HG02973 (cell line): ENCODE data around the gene CAPN12.

ENCODE experiments used
- ATAC-seq: cut with Tn5 transposase; IDR thresholded peaks from one replicate; pipeline ENCODE4 v1.9.1; 2021; ENCODE audit warnings: moderate library complexity; ENCODE audit not compliant: unreplicated experiment

The CAPN12 gene

GRCh38 chr19:38727306-38727867 lies 16.9 kb downstream of the CAPN12 start:
- ATAC-seq, result no peak

GRCh38 chr19:38726761-38727301 lies 17.4 kb downstream of the CAPN12 start:
- ATAC-seq, result no peak

- ATAC-seq, result no peak
Observed at GRCh38 chr19:38726284-38726673, 18.0 kb downstream of the CAPN12 start.

- ATAC-seq, result no peak
Observed at GRCh38 chr19:38725469-38726283, 18.6 kb downstream of the CAPN12 start.

GRCh38 chr19:38723990-38724854 lies 20.1 kb downstream of the CAPN12 start:
- no peak for ATAC-seq

- no peak for ATAC-seq
Observed at GRCh38 chr19:38723606-38723965, 20.7 kb downstream of the CAPN12 start.

- no peak for ATAC-seq
Observed at GRCh38 chr19:38722947-38723605, 21.2 kb downstream of the CAPN12 start.

- no peak for ATAC-seq
Observed at GRCh38 chr19:38721979-38722773, 22.1 kb downstream of the CAPN12 start.

GRCh38 chr19:38721496-38721895 lies 22.8 kb downstream of the CAPN12 start:
- ATAC-seq, result no peak

GRCh38 chr19:38720559-38721236 lies 23.6 kb downstream of the CAPN12 start:
- ATAC-seq, result no peak

- no peak for ATAC-seq
Observed at GRCh38 chr19:38719761-38720558, 24.3 kb downstream of the CAPN12 start.

- ATAC-seq, result no peak
Observed at GRCh38 chr19:38718747-38719543, 25.3 kb downstream of the CAPN12 start.

- ATAC-seq, result no peak
Observed at GRCh38 chr19:38717855-38718254, 26.4 kb downstream of the CAPN12 start.

- no peak for ATAC-seq
Observed at GRCh38 chr19:38717051-38717450, 27.2 kb downstream of the CAPN12 start.

GRCh38 chr19:38715555-38715954 lies 28.7 kb downstream of the CAPN12 start:
- ATAC-seq, result no peak

- no peak for ATAC-seq
Observed at GRCh38 chr19:38714354-38714778, 29.9 kb downstream of the CAPN12 start.

- no peak for ATAC-seq
Observed at GRCh38 chr19:38713865-38714264, 30.4 kb downstream of the CAPN12 start.

GRCh38 chr19:38713227-38713649 lies 31.0 kb downstream of the CAPN12 start:
- ATAC-seq, result no peak
